GM23248 (cell line): Measurements from ENCODE around the gene STT3B.

Experiments
- EZH2 ChIP-seq: fragments of 200-600 bp; sonication (generic); IDR thresholded peaks from 2 replicates; pipeline ENCODE4 v1.6.1; 2018; ENCODE audit warnings: antibody characterized with exemption, mild to moderate bottlenecking; ENCODE audit not compliant: insufficient read depth, poor library complexity, severe bottlenecking
- EZH2phosphoT487 ChIP-seq: fragments of 200-600 bp; sonication (generic); IDR thresholded peaks from 2 replicates; pipeline ENCODE4 v1.6.1; 2018; ENCODE audit warnings: antibody characterized with exemption, moderate library complexity, mild to moderate bottlenecking, low read depth; ENCODE audit not compliant: insufficient read depth

- TF ChIP-seq EZH2 (no peak), EZH2phosphoT487 (no peak)
These were observed at the start of gene STT3B for GRCh38 chr3:31532587-31533168.
